Measurements from ENCODE around the gene HOXD1. TPM values are rescaled to one million over a fixed set of nuclear protein-coding genes. Genes with fewer than 3 reads are reported as not detected.

Gene HOXD1
- total RNA-seq, 1 experiment from 2014 or later = not detected

- Histone ChIP-seq H3K27ac (ENCODE audit: insufficient read length, low read depth, low read length) (no peak overlapping the region), H4K5ac (ENCODE audit: insufficient read length, low read depth, low read length) (no peak overlapping the region), H3K18ac (ENCODE audit: insufficient read length, low read depth, low read length) (no peak overlapping the region), H3K79me2 (ENCODE audit: insufficient read depth, low read length) (no peaks in the 10 kb centered on the region), H3K9me3 (ENCODE audit: control insufficient read depth, low read depth, low read length) (no peaks in the 10 kb centered on the region), H4K91ac (ENCODE audit: insufficient read length, low read depth, low read length) (no peak overlapping the region), H4K8ac (replicated peaks; ENCODE audit: insufficient read length, low read depth, low read length) (no peak overlapping the region), H4K20me1 (ENCODE audit: control insufficient read depth, insufficient read depth, insufficient read length) (peaks cover under 1% of the 10 kb centered on the region), H2BK120ac (ENCODE audit: low read depth, low read length, poor library complexity, severe bottlenecking) (no peak overlapping the region), H3K4ac (ENCODE audit: low read depth, low read length) (no peak overlapping the region), H2BK12ac (ENCODE audit: insufficient read length, low read depth, low read length) (no peak overlapping the region), H3K79me1 (ENCODE audit: insufficient read depth, low read depth, low read length, poor library complexity, severe bottlenecking) (no peaks in the 10 kb centered on the region), H3T11ph (ENCODE audit: low read length) (no peak overlapping the region), H3K14ac (ENCODE audit: insufficient read depth, low read length) (no peak overlapping the region), H2BK20ac (ENCODE audit: low read depth, low read length, poor library complexity, severe bottlenecking) (no peak overlapping the region), H3K4me2 (ENCODE audit: insufficient read depth, insufficient read length, low read length) (no peak overlapping the region), H3K4me1 (ENCODE audit: insufficient read depth, low read length) (no peaks in the 10 kb centered on the region), H2AFZ (ENCODE audit: low read length) (no peak overlapping the region), H3K23ac (ENCODE audit: insufficient read length, low read depth, low read length) (no peak overlapping the region), H2BK5ac (ENCODE audit: insufficient read length, low read length) (no peak overlapping the region), H2BK15ac (ENCODE audit: low read depth, low read length) (no peak overlapping the region), H3K27me3 (ENCODE audit: insufficient read depth, low read length) (peaks cover 97% of the 10 kb centered on the region), H3K56ac (ENCODE audit: insufficient read length, low read depth, low read length) (no peak overlapping the region), H2AK5ac (ENCODE audit: insufficient read length, low read length) (no peak overlapping the region), H3K23me2 (ENCODE audit: insufficient read length, low read depth, low read length, poor library complexity, severe bottlenecking) (no peaks in the 10 kb centered on the region), H3K9ac (ENCODE audit: extremely low read depth, insufficient read length, low read length) (no peak overlapping the region)
- Mint-ChIP-seq H3K4me3 (no peak overlapping the region; a peak in 1 of 5 replicates), H3K4me1 (peaks cover 0 to 25% of the 10 kb centered on the region in 2 experiments; a peak in 3 of 4 replicates), H3K9me3 (peaks cover 0 to 5% of the 10 kb centered on the region in 2 experiments; a peak in 3 of 5 replicates), H3K27ac (no peak overlapping the region), H3K36me3 (ENCODE audit: insufficient read depth in 1 of 3, low read depth in 3 of 3) (no peaks in the 10 kb centered on the region; a peak in 1 of 7 replicates), H3K27me3 (ENCODE audit: low read depth) (peaks cover 100% of the 10 kb centered on the region)
- TF ChIP-seq CTCF (conservative IDR thresholded peaks at IDR 0.05) = no peak
- no CpG with 5 or more reads among the region's 2 CpGs for WGBS (ENCODE audit: extremely low coverage, insufficient read length, low lambda C conversion rate)
- no peak for DNase-seq
Measured at GRCh38 chr2:176166272-176166671, 22.2 kb upstream of the HOXD1 start.
